Stimulated activated effector memory CD8-positive, alpha-beta T cell treated with anti-CD3 and anti-CD28 coated beads, Interleukin-12 subunit alpha, Interleukin-12 subunit beta, amount 100 ng/mL, for 72 hours (primary cell): ENCODE results near the gene OR10A3.

Experiments
- ATAC-seq: fragments of 150-1000 bp; cut with Tn5 transposase; 2 replicates; pipeline ENCODE4 v1.10.0; 2021
- DNase-seq, 2 donors: peaks; one replicate each; pipeline ENCODE4 v3.0.0; 2021 to 2022; ENCODE audit warnings: low spot score in 2 of 2
- H3K27ac Mint-ChIP-seq: one replicate; pipeline ENCODE4 v1.8.0; 2022; ENCODE audit warnings: mild to moderate bottlenecking, mixed read lengths
- H3K36me3 Mint-ChIP-seq: one replicate; pipeline ENCODE4 v1.8.0; 2022; ENCODE audit warnings: mild to moderate bottlenecking, mixed read lengths
- H3K4me1 Mint-ChIP-seq: one replicate; pipeline ENCODE4 v1.8.0; 2022; ENCODE audit warnings: mixed read lengths
- H3K4me3 Mint-ChIP-seq: one replicate; pipeline ENCODE4 v1.8.0; 2022; ENCODE audit warnings: mild to moderate bottlenecking, mixed read lengths
- H3K9me3 Mint-ChIP-seq: one replicate; pipeline ENCODE4 v1.8.0; 2022; ENCODE audit warnings: mixed read lengths

Gene OR10A3

DNA sequence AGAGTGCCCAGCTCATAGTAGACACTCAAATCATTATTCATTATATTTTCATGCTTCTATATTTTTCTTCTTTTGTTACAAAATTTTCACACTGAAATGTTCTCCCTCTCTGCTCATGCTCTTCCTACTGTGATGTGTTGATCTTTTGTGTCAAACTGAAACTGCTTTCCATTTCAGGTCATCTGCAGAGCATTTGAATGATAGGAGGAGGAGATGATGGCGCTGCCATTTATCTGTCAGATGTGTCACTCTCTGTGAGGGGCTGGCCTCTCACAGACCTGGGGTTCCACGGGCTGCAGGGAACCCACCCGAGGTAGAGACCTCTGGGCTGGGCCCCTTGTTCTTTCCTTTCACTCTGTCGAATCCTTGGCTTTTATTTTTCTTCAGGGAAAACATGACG lies 51.5 kb downstream of the OR10A3 start:
- H3K9me3 Mint-ChIP-seq: no peaks in the 10 kb centered on the region
- H3K4me1 Mint-ChIP-seq: peaks cover 7% of the 10 kb centered on the region
- DNase-seq (no peak), ATAC-seq (peak; percentile 51)
- H3K4me3 Mint-ChIP-seq: no peak overlapping the region
- H3K27ac Mint-ChIP-seq: no peak overlapping the region
- H3K36me3 Mint-ChIP-seq: no peaks in the 10 kb centered on the region
